ENCODE results near the gene E2F1. TPM values are rescaled to one million over a fixed set of nuclear protein-coding genes. Genes with fewer than 3 reads are reported as not detected.
"Not testable (repeated sequence)": the region's sequence is repeated elsewhere in the genome, so short reads cannot be mapped to it uniquely, and the experiment has no call there.

Gene E2F1
- total RNA-seq, 1 experiment from 2014 or later, result 58.7 TPM

GRCh38 chr20:33657704-33658095, 28.5 kb downstream of the E2F1 start:
- no peak for DNase-seq (ENCODE audit: low spot score)

GRCh38 chr20:33656783-33657703, 29.1 kb downstream of the E2F1 start:
- DNase-seq (ENCODE audit: low spot score), result no peak

GRCh38 chr20:33656010-33656782, 30.0 kb downstream of the E2F1 start:
- no peak for DNase-seq (ENCODE audit: low spot score)

GRCh38 chr20:33655164-33655563, 31.0 kb downstream of the E2F1 start:
- no peak for DNase-seq (ENCODE audit: low spot score)

GRCh38 chr20:33654680-33655161, 31.5 kb downstream of the E2F1 start:
- no peak for DNase-seq (ENCODE audit: low spot score)

GRCh38 chr20:33653900-33654596, 32.1 kb downstream of the E2F1 start:
- DNase-seq (ENCODE audit: low spot score), result no peak

GRCh38 chr20:33653218-33653899, 32.8 kb downstream of the E2F1 start:
- DNase-seq (ENCODE audit: low spot score), result peak; percentile 64

- peak; percentile 27 for DNase-seq (ENCODE audit: low spot score)
Observed at GRCh38 chr20:33651562-33652048, 34.6 kb downstream of the E2F1 start.

- no peak for DNase-seq (ENCODE audit: low spot score)
Observed at GRCh38 chr20:33650753-33651561, 35.2 kb downstream of the E2F1 start.

GRCh38 chr20:33650111-33650752, 36.0 kb downstream of the E2F1 start:
- no peak for DNase-seq (ENCODE audit: low spot score)

GRCh38 chr20:33649201-33649681, 36.9 kb downstream of the E2F1 start:
- DNase-seq (ENCODE audit: low spot score), result no peak

GRCh38 chr20:33648396-33649004, 37.7 kb downstream of the E2F1 start:
- DNase-seq (ENCODE audit: low spot score), result no peak

GRCh38 chr20:33647603-33648395, 38.4 kb downstream of the E2F1 start:
- peak; percentile 38 for DNase-seq (ENCODE audit: low spot score)

GRCh38 chr20:33646959-33647602, 39.1 kb downstream of the E2F1 start:
- not testable (repeated sequence) for DNase-seq (ENCODE audit: low spot score)

GRCh38 chr20:33646191-33646590, 40.0 kb downstream of the E2F1 start:
- no peak for DNase-seq (ENCODE audit: low spot score)

- no peak for DNase-seq (ENCODE audit: low spot score)
Observed at GRCh38 chr20:33645396-33645795, 40.8 kb downstream of the E2F1 start.

GRCh38 chr20:33645072-33645358, 41.2 kb downstream of the E2F1 start:
- DNase-seq (ENCODE audit: low spot score), result no peak
